HG02852 (cell line): ENCODE results near the gene OOSP3.

ENCODE experiments used
- ATAC-seq: cut with Tn5 transposase; IDR thresholded peaks from one replicate; pipeline ENCODE4 v1.9.1; 2021; ENCODE audit warnings: mild to moderate bottlenecking, moderate library complexity; ENCODE audit not compliant: unreplicated experiment

The OOSP3 gene

DNA sequence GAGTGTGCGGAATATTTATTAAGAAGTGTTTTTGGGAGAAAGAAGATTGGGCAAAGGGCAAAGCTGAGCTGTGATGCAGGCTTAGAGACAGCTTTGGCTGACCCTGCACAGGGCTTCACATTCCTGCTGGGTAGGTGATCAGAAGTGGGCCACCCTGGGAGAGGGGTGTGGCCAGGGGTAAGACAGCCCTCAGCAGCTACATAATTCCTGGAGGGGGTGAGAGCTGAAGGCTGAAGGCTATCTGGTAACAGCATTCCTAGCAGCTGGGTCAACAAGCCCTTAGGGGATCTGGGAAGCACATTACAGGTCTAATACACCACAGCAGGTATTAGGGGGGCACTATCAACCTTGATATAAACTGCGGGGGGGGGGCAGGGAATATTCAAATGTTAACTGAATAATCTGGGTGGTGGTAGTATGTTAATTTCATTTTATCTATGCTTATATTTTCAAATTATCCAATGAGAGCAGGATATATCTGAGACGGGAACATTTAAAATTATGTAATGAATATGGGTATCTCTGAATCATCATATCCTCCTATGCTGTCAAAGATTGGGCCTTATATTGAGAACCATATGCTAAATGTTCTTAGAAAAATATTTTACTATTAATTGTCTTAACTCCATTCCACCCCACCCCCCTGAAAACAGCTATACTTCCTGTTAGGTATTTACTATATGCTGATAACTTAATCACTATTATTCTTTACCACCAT is 65.6 kb downstream of the OOSP3 start:
- no peak for ATAC-seq

DNA sequence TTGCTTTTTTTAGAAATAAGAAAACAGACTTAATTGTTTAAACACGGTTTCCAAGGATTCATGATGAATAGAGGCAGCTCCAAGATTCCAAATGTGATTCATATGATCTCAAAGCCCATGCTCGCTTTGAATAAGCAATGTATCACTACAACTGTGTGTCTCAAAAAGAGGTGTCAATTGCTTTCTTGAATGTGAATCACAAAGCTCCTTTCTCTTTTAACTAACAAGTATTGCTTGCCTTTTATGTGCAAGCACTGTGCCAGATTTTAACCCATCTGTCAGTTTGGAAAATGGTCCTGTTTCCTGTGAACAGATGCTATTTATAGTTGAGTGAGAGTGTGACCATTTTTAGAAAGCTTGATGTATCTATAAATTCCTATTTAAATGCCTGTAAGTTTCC is 66.1 kb downstream of the OOSP3 start:
- ATAC-seq, result no peak
